ENCODE results near the gene BCAM. TPM values are rescaled to one million over a fixed set of nuclear protein-coding genes. Genes with fewer than 3 reads are reported as not detected.

The BCAM gene
- total RNA-seq, 1 experiment from 2014 or later: 146 TPM

GRCh38 chr19:44847144-44848035, 38.5 kb downstream of the BCAM start:
- peak; percentile 71 to 80 for DNase-seq
- H3F3A ChIP-seq (ENCODE audit: insufficient read depth, low read depth): peaks cover 34% of the 10 kb centered on the region
- ChIA-PET CTCF (interaction anchor here (0.6 to 1.0 kb wide), 2 partner anchors 32 to 121 kb away, joined by 3 to 5 read pairs; no protein-coding TSS in a partner anchor), POLR2A (ENCODE audit: unreplicated experiment) (interaction anchor here (0.6 to 0.7 kb wide), 2 partner anchors 60 to 631 kb away, joined by 3 to 4 read pairs; no protein-coding TSS in a partner anchor)
- H3K79me2 ChIP-seq (ENCODE audit: low read depth): peaks cover 59% of the 10 kb centered on the region
- peak overlapping the region; percentile 7; the same call in 1 of the 2 replicates for H2AFZ ChIP-seq
- H4K20me1 ChIP-seq (ENCODE audit: insufficient read depth): peaks cover 39% of the 10 kb centered on the region
- H3K9me2 ChIP-seq (ENCODE audit: insufficient read depth): no peaks in the 10 kb centered on the region
- H3K27me3 ChIP-seq (ENCODE audit: insufficient read depth, low read depth): no peaks in the 10 kb centered on the region
- BruUV-seq (replicated peaks): TSS peak; percentile 94
- no peaks in the 10 kb centered on the region for H3K9me3 ChIP-seq (ENCODE audit: insufficient read depth, low read depth)
- intact Hi-C loops (cut with micrococcal nuclease; ENCODE audit: unreplicated experiment): loop anchor here (1.0 to 5.0 kb wide), 2 partner anchors 43 to 260 kb away; no protein-coding TSS in a partner anchor
- peak overlapping the region; percentile 77 for H3K27ac ChIP-seq
- TF ChIP-seq EZH2 (IDR thresholded peaks at IDR 0.05; ENCODE audit: low read depth): no peak
- no peak for TF ChIP-seq CTCF (conservative IDR thresholded peaks at IDR 0.05)
- H3K36me3 ChIP-seq (ENCODE audit: low read depth): no peaks in the 10 kb centered on the region
- H3K4me3 ChIP-seq: peak overlapping the region; percentile 72
- peak overlapping the region; percentile 91 for H3K4me2 ChIP-seq
- H3K4me1 ChIP-seq (replicated peaks; ENCODE audit: insufficient read depth): peaks cover 17% of the 10 kb centered on the region

- BruUV-seq (replicated peaks): no TSS peak
- H2AFZ ChIP-seq: no peak overlapping the region
- no peaks in the 10 kb centered on the region for H3K9me3 ChIP-seq (ENCODE audit: insufficient read depth, low read depth)
- POLR2A ChIA-PET (ENCODE audit: unreplicated experiment): interaction anchor here (0.6 to 0.7 kb wide), 2 partner anchors 61 to 630 kb away, joined by 3 to 4 read pairs; no protein-coding TSS in a partner anchor
- no peaks in the 10 kb centered on the region for H3K27me3 ChIP-seq (ENCODE audit: insufficient read depth, low read depth)
- CTCF ChIA-PET: interaction anchor here (0.6 to 1.0 kb wide), 2 partner anchors 31 to 122 kb away, joined by 3 to 5 read pairs; no protein-coding TSS in a partner anchor
- peaks cover 66% of the 10 kb centered on the region for H3K79me2 ChIP-seq (ENCODE audit: low read depth)
- H3K4me1 ChIP-seq (replicated peaks; ENCODE audit: insufficient read depth): peaks cover 17% of the 10 kb centered on the region
- peak overlapping the region; percentile 77 for H3K27ac ChIP-seq
- peak overlapping the region; percentile 72 for H3K4me3 ChIP-seq
- H3K36me3 ChIP-seq (ENCODE audit: low read depth): no peaks in the 10 kb centered on the region
- DNase-seq: no peak
- peaks cover 29% of the 10 kb centered on the region for H3F3A ChIP-seq (ENCODE audit: insufficient read depth, low read depth)
- H3K4me2 ChIP-seq: peak overlapping the region; percentile 91
- H3K9me2 ChIP-seq (ENCODE audit: insufficient read depth): no peaks in the 10 kb centered on the region
- intact Hi-C loops (cut with micrococcal nuclease; ENCODE audit: unreplicated experiment): loop anchor here (5.0 kb wide), 1 partner anchor 261 kb away; no protein-coding TSS in a partner anchor
- TF ChIP-seq CTCF (conservative IDR thresholded peaks at IDR 0.05): no peak
- TF ChIP-seq EZH2 (IDR thresholded peaks at IDR 0.05; ENCODE audit: low read depth): no peak
- H4K20me1 ChIP-seq (ENCODE audit: insufficient read depth): peaks cover 43% of the 10 kb centered on the region
Observed at GRCh38 chr19:44848036-44848811, 39.3 kb downstream of the BCAM start.

GRCh38 chr19:44848812-44849447, 40.0 kb downstream of the BCAM start:
- peaks cover 48% of the 10 kb centered on the region for H4K20me1 ChIP-seq (ENCODE audit: insufficient read depth)
- no peaks in the 10 kb centered on the region for H3K9me3 ChIP-seq (ENCODE audit: insufficient read depth, low read depth)
- no peak for DNase-seq
- H3K4me2 ChIP-seq: no peak overlapping the region; the same call in 1 of the 2 replicates
- H3K4me3 ChIP-seq: no peak overlapping the region
- TF ChIP-seq CTCF (conservative IDR thresholded peaks at IDR 0.05): no peak
- no peak for TF ChIP-seq EZH2 (IDR thresholded peaks at IDR 0.05; ENCODE audit: low read depth)
- no peaks in the 10 kb centered on the region for H3K36me3 ChIP-seq (ENCODE audit: low read depth)
- H3K27ac ChIP-seq: no peak overlapping the region
- H3F3A ChIP-seq (ENCODE audit: insufficient read depth, low read depth): peaks cover 24% of the 10 kb centered on the region
- BruUV-seq (replicated peaks): no TSS peak
- POLR2A ChIA-PET (ENCODE audit: unreplicated experiment): no interaction called here
- intact Hi-C loops (cut with micrococcal nuclease; ENCODE audit: unreplicated experiment): loop anchor here (5.0 kb wide), 1 partner anchor 262 kb away; no protein-coding TSS in a partner anchor
- H3K4me1 ChIP-seq (replicated peaks; ENCODE audit: insufficient read depth): peaks cover 14% of the 10 kb centered on the region
- H3K9me2 ChIP-seq (ENCODE audit: insufficient read depth): no peaks in the 10 kb centered on the region
- no peaks in the 10 kb centered on the region for H3K27me3 ChIP-seq (ENCODE audit: insufficient read depth, low read depth)
- CTCF ChIA-PET: no interaction called here
- no peak overlapping the region for H2AFZ ChIP-seq
- peaks cover 72% of the 10 kb centered on the region for H3K79me2 ChIP-seq (ENCODE audit: low read depth)
